Heart left ventricle (tissue), 13 donors: ENCODE results near the gene GPR39.

ENCODE experiments used
- CTCF ChIP-seq, 12 donors: fragments of 200-600 bp; sonication (generic) in 4 of 12; IDR thresholded peaks; one replicate each; pipeline versions ENCODE4 v1.5.0 to v1.8.0; 2018 to 2022; ENCODE audit warnings: antibody characterized with exemption in 12 of 12, mild to moderate bottlenecking in 5 of 12
- POLR2A ChIP-seq, 2 donors: fragments of 450-650 bp; IDR thresholded peaks; one replicate each; pipeline ENCODE4 v1.6.1; 2017; ENCODE audit warnings: antibody characterized with exemption in 2 of 2, mild to moderate bottlenecking in 2 of 2, moderate library complexity in 2 of 2
- donor health status: ischemic (EF 13 %, LVEDD 7.1; RV severe dilation, severe dysfunction).
- donor health status: DM: no; HTN: yes; CAD: no.
- donor health status: DM: no; HTN: no; CAD: no.
- donor health status: ischemic (EF 25% LVEDD 6.9; RV normal size, moderate dysfunction).
- donor health status: ischemic (EF 25% LVEDD 5.7; RV mildly dilated, moderate dysfunction).
- donor health status: ischemic (EF 35%, LVEDD 5.7; RV mildly dilated, moderate dysfunction).
- donor health status: nonischemic (EF 11% LVEDD 7.7; RV severe dilation, severe dysfunction).
- donor health status: DM: yes; HTN: yes; CAD: no.
- donor health status: PGD.
- donor health status: ischemic (EF 29% LVEDD 5.4; RV normal size, mild dysfunction).
- donor health status: nonischemic (EF 23%, LVEDD 6.1; RV moderate dilation, normal function).

GRCh38 chr2:132557694-132558093, 141.1 kb downstream of the GPR39 start:
- TF ChIP-seq CTCF (IDR thresholded peaks at IDR 0.05) (no peak), POLR2A (IDR thresholded peaks at IDR 0.05) (no peak)
